Pons (tissue), 1 donor: ENCODE measurements around the gene ADORA2B.
"Not testable (repeated sequence)": the region's sequence is repeated elsewhere in the genome, so short reads cannot be mapped to it uniquely, and the experiment has no call there.

Experiments
- DNase-seq: peaks from one replicate; pipeline ENCODE4 v3.0.0-alpha.2; 2016; ENCODE audit warnings: low spot score

ADORA2B gene

GRCh38 chr17:15944759-15945526 lies at the start of gene ADORA2B:
Gene ADORA2B, plus strand, starts transcription at chr17:15945130. Its CDS starts 119 bp downstream, at chr17:15945249.
- DNase-seq: peak; percentile 22

- no peak for DNase-seq
Observed at GRCh38 chr17:15896277-15896676, 48.7 kb upstream of the ADORA2B start.

DNA sequence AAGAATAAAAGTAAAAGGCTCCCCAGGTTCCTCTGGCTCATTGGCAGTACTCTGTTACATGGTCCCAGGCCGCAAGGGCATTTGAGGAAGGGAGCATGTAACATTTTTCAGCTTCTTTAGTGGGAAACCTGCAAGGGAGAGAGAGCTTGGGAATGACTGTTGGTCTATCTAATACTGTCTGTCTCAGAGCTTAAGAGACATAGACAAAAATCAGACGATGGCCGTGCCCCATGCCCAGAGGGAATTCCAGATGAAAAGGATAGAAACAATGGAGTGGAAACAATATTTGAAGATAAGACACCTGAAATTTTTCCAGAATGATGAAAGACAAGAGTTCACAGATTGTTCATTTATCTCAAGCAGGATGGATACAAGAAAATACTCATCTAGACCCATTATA lies 48.1 kb upstream of the ADORA2B start:
- no peak for DNase-seq

DNA sequence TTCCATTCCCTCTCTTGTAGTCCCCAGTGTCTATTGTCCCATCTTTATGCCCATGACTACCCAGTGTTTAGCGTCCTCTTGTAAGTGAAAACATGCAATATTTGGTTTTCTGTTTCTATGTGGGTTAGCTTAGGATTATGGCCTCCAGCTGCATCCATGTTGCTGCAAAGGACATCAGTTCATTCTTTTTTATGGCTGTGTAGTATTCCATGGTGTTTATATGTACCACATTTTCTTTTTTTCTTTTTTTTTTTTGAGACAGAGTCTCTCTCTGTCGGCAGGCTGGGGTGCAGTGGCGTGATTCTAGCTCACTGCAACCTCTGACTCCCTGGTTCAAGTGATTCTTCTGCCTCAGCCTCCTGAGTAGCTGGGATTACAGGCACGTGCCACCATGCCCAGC lies 45.3 kb upstream of the ADORA2B start:
- not testable (repeated sequence) for DNase-seq

DNA sequence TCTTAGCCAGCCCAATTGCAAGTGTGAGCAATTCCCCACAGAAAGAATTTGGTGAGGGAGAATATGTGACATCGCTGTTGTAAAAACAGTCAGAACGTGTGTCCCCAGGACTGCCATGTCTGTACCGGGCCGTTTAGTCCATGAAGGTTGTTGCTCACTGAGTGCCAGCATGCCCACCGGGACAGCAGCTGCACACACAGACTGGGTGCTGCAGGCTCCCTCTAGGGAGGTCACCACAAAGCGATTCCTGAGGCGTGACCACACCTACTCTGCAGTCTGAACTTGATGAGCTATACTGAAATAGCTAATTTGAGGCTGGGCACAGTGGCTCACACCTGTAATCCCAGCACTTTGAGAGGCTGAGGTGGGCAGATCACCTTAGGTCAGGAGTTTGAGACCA lies 44.1 kb upstream of the ADORA2B start:
- DNase-seq: no peak

GRCh38 chr17:15905236-15905635 lies 39.7 kb upstream of the ADORA2B start:
- DNase-seq: not testable (repeated sequence)

DNA sequence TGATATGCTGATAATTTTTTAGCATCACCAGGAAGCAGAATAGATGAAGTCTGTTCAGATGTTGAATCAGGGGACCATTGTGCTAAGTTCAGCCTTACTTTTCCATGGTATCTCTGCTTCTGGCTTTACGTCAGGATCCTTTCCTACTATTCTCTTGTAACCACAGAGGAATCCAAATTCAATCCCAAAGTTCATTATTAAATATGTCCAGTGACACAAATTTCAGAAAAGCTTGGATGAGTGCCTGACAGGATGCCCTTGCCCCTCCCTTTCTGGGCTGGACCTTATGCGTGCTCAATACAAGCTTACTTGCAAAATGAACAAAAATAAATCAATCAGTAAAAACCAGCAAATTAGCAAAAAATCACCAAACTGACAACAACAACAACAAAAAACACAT lies 37.6 kb upstream of the ADORA2B start:
- no peak for DNase-seq

- no peak for DNase-seq
Observed at GRCh38 chr17:15908378-15908777, 36.6 kb upstream of the ADORA2B start.

- DNase-seq: no peak
Observed at GRCh38 chr17:15909481-15909991, 35.4 kb upstream of the ADORA2B start.

- DNase-seq: no peak
Observed at GRCh38 chr17:15910791-15911190, 34.1 kb upstream of the ADORA2B start.

DNA sequence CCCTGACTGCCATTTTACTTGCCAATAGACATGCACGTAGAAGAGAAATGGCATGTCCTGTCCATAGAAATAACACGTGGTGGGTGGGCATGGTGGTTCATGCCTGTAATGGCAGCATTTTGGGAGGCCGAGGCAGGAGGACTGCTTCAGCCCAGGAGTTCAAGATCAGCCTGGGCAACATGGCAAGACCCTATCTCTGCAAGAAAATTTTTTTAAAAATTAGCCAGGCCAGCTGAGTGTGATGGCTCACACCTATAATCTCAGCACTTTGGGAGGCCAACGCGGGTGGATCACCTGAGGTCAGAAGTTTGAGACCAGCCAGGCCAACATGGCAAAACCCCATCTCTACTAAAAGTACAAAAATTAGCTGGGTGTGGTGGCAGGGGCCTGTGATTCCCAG lies 33.2 kb upstream of the ADORA2B start:
- not testable (repeated sequence) for DNase-seq

DNA sequence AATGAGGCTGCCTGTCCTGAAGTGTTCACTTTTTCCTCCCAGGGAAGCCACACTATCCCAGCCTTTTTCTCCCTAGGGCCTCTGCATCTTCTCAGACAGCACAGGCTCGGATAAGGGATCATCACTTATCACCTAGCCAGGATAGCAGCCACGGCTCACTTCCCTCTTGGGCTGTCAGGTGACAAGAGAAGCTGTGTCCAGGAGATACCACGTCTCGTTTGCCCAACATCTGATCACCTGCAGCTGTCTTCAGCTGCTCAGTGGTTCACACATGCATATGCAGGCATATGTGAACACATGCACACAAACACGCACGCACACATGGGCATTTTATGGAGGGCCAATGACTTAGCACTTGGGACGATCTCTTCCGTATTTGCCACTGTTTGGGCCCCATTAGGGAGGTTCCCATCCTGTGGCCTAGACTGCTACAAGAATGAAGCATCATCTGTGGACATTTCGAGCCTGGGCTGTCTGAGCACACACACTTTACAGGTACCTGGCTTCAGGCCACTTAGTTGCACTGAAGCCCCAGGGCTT lies 32.4 kb upstream of the ADORA2B start:
- no peak for DNase-seq

GRCh38 chr17:15913826-15914225 lies 31.1 kb upstream of the ADORA2B start:
- no peak for DNase-seq

DNA sequence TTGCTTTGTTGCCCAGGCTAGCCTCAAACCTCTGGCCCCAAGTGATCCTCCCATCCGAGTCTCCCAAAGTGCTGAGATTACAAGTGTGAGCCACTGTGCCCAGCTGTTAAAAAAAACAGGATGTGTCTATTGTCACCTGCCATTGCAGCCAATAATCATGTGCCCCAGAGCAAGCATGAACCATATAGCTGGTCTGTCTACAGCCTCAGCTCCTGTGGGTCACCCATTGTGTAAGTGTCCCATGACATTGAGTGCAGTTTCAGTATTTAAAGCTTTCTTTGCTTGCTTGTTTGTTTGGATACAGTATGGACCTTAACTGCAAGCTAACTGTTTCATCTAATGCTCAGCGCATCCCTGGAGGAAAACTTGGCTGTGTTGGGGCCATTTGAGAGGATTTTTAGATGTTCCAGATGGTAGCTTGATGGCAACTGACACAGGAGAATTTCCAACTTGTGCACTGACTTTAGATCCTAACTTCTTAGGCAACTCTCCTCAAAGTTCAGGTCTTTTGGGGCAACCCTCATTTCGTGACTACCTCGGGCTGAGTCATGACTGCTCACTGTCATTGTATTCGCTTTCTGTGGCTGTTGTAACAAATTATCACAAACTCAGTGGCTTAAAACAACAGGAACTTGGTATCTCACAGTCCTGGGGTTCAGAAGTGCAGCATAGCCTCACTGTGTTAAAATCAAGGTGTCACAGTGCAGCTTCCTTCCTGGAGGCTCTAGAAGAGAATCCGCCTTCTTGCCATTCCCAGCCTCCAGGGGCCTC lies 30.3 kb upstream of the ADORA2B start:
- no peak for DNase-seq

- DNase-seq: no peak
Observed at GRCh38 chr17:15915961-15916360, 29.0 kb upstream of the ADORA2B start.

DNA sequence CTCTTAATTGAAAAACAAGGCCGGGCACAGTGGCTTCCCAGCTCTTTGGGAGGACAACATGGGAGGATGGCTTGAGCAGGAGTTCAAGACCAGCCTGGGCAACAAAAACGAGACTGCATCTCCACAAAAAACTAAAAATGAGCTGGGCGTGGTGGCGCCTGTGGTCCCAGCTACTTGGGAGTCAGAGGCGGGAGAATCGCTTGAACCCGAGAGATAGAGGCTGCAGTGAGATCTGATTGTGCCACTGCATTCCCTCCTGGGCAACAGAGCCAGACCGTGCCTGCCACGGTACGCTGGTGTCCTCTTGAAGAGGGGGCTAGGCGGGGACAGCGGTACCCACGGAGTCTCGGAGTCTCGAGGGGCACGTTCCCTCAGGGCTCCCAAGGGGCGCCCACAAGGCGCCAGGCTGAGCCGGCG lies 27.9 kb upstream of the ADORA2B start:
- no peak for DNase-seq

GRCh38 chr17:15917438-15918027 lies 27.4 kb upstream of the ADORA2B start:
- no peak for DNase-seq

DNA sequence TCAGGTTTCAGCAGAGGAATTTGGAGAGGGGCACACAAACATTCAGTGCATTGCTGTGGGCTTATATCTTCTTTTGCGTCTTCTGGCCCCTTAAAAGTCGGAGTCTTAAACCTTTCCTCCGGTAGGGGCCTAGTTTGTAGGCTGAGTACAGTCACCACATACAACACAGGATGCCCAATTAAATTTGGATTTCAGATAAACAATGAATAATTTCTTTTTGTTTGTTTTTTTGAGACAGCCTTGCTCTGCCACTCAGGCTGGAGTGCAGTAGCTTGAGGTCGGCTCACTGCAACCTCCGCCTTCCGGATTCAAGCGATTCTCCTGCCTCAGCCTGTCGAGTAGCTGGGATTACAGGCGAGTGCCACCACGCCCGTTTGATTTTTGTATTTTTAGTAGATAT lies 26.7 kb upstream of the ADORA2B start:
- no peak for DNase-seq

DNA sequence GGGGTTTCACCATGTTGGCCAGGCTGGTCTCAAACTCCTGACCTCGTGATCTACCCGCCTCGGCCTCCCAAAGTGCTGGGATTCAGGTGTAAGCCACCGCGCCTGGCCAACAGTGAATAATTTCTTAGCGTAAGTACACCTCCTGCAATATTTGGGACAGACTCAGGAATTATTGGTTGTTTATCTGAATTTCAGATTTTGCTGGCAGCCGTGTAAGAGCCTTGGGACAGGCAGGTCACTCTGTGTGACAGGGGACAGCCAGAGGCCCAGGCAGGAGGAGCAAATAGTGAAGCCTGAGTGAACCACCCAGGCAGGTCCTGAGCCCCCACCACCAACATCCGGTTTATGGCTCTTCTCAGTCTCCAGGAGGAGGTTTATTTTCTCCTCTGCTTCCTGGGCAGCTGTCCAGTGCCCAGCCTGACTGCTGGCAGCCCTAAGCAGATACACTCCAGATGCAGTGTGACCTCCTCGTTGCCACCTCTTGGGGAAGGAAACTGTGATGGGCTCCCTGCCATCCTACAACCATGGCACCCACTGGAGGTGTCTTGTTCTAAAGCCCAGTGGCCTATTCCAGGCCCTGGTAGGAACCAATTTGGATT lies 26.2 kb upstream of the ADORA2B start:
- no peak for DNase-seq

GRCh38 chr17:15919466-15919865 lies 25.5 kb upstream of the ADORA2B start:
- no peak for DNase-seq

DNA sequence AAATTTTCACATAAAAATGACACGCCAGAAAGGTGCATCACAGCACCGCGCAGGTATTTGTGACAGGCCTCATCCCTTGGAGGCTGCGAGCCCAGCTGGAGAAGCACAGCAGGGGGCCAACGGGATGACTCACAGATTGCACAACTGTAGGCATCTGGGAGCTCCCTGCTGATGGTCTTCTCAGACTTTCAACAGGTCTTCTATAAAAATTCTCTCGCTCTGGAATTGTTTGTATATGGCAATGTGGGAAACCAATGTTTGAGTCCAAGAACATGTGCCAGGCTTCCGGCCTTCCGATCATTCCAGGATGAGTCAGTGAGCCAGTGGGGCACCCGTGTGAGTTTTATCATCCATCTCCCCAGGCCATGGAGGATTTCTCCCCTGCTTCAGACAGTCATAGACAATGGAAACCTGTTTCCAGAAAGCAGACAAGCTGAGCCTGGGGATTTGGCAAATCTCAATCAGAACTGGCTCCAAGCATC lies 24.1 kb upstream of the ADORA2B start:
- no peak for DNase-seq

- no peak for DNase-seq
Observed at GRCh38 chr17:15921640-15922039, 23.3 kb upstream of the ADORA2B start.
